ENCODE data around the gene VSX1.
A peak's percentile ranks its signal among the peaks of the same experiment; 100 is the strongest.

VSX1 gene

DNA sequence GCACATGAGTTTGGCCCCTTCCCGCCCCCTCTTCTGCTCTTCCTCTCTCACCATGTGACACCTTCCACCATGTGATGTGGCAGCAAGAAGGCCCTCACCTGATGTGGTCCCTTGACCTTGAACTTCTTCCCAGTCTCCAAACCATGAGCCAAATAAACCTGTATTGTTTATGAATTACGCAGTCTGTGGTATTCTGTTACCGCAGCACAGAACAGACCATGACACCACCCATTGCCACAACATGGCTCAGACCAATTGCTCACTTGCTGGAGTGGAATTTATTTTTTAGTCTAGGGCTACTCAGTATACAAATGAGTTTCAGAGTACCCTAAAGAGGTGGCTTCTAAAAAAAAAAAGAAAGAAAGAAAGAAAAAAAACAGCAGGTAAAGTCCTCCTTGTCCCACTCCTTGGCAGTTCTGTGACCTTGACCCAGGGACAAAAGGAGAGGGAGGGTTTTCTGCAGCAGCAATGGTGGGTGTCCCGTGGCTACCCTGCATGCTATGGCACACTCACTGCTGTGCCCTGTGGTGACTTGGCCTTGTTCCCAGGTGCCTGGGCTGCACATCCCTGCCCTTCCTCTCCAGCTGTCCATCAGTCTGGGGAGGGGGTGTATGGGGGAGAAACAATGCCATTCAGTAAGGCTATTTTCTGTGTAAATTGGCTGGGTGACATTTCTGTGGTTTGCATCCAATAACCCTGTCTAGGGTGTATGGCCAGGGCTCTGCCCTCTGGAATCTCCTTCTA lies 5.4 kb upstream of the VSX1 start:
- DNase-seq (ENCODE audit: low read depth in 3 of 3): no peak

DNA sequence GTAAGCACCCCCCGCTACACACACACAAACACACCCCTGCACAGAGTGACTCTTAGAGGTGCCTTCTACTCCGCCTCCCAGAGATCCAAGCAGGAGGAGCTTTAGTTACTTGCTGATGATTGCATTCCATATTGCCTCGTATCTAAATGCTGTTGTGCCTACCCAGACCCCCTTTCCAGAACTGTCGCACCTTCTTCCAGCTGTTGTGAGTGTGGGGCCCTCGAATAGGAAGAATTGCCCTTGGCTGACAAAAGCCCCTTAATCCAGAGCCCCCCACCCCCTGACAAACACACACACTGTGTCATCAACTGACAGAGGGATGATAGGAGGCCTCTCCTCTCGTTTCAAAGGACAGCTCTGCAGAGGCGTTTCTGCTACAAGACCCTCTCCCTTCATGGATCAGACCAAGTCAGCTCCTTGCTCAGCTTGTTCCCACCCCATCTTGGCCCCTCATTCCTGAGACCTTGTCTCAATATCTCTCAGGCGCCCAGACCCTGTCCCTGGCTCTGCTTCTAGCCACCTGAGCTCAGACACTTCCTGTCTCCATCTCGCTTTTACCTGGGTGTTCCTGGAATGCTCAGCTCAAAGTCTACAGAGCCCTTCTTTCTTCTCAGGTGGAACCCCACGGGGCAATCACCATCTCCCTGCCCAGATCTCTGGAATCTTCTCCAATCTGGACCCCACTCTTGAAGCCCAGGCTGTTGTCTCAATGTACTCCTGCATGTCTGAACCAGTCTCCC lies 4.0 kb upstream of the VSX1 start:
- no peak for DNase-seq (ENCODE audit: low read depth in 3 of 3)

DNA sequence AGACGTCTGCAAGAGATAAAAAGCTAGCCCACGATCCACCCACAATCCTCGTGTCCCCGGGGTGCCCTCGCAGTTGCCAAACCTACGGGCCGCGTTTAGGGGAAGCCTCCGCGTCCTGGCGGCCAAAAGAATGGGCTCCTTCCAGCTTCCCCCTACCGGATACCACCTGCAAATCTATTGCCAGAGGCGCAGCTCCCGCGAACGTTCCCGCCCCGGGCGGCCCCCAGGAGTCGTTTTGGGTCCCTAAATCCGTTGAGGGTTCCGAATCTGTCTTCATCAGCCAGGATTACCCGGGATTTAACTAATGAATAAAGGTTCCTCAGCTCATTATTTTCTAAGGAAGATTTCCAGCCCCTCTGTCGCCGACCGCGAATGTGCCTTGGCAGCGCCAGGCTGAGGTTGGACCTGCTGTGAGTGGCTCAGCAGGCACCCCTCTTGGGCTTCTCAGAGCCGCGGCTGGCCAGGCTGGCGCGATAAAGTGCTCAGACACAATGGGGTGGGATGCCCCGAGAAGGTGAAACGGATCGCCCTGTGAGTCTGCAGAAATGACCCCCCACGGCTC lies 2.8 kb upstream of the VSX1 start:
- DNase-seq (ENCODE audit: low read depth in 3 of 3): no peak

DNA sequence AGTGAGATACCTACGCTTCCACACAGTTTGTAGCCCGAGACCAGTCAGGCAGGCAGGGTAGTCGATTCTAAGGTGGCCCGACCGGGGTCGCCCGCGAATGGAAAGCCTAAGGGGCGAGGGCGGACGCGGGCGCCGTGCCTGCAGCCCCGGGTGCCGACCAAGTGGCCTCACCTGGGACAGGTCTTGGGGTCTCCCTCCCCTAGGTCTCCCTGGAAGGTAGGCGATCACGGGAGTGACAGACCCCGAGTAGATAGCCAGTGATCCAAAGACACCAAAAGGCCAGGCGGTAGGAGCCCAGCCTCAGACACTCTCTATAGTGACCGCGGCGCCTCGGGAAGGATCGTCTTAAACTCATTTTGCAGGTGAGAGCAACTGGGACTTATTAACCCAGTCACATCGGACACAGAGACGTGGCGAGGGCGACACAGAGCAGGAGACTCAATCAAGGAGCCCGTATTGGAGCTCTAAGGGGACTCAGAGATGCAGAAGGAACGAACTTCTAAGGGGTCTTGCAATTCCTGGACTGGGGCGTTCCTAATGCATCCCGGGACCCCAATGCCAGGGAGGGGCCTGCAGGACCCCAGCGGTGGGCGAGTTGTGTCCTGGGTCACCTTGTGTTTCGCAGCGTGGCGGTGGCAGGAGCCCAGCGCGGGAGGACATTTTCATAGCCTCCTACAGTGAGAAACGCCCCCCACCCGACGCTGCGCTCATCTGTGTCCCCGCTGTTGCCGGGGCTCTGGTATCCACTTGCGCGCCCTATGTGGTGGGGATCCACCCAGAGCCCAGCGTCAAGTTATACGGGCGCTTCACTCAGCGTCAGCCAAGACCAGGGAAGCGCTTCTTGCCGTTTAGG lies 2.1 kb upstream of the VSX1 start:
- peak in 1 of 3 experiments; percentile 26 for DNase-seq (ENCODE audit: low read depth in 3 of 3)

DNA sequence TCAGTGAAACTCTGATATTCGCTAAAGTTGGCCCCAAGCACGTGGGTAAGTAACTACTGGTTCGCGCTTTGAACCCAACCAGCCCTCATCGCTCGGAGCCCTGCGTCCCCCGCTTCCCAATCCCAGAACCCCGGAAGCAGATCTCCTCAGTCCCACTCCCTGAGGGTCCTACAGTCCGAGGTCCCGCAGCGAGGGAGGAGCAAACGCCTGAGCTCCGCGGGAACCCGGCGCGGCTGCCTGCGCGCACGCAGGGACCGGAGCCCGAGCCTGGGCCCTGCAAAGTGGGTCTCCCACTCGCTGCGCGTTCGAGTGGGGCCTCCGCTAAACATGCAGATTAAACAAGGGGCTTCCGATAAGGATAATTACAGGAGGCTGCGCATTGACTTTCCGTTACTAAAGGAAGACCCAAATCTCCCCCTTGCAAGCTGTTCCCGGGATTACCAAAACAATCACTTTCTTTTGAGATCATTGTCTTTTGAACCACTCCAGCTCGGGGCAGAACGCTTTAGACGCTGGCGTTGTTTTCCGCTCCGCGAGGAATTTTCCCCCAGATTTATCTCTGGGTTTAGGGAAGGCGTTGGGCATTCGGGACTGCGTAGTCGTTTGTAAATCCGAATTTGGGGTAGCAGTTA lies 1.3 kb upstream of the VSX1 start:
- DNase-seq (ENCODE audit: low read depth in 3 of 3): no peak

DNA sequence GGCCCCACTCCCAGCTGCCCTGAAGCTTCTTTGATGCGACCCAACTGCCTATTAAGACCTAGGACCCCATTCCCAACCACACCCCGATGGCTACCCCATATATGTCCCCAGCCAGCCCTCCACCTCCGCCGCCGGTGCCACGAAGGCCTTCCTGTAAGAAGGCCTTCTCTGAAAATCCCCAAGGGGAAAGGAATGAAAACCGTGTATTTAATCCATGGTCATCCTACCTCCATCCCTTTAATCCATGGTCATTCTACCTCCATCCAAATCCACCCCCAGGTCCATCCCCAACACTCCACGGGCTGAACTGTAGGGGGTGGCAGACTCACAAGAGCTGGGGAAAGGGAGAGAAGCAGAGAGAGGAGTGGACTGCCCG lies 545 bp upstream of the VSX1 start:
- no peak for DNase-seq (ENCODE audit: low read depth in 3 of 3)

DNA sequence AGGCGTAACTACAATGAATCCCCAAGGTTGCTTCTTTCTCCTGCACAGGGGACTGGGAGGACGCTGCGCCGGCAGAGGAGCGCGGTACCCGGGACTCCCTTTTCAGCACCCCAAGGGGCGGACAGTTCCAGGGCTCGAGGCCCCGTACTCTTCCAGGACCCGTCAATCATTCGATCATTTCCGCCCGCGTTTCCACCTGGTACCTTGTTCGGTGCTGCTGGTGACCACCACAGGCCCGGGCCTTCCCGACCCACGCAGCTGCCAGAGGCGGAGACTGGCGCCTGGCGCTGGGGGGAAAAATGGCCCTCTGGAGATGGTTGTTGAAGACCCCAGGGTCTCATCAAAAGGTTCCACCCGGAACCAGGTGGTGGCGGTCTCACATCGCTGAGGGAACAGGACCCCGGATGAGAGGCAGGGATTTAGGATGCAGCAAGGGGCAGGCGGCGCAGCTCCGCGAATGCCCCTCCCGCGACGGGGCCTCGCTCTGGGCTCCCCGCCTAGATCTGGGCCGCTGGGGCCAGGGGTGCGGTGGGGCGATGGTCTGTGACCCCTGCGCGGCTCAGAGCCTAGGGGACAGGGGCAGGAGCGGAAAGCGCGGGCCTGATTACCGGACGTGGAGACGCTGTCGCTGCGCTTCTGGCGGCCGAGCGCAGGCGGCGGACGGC lies 744 bp downstream of the VSX1 start:
- DNase-seq (ENCODE audit: low read depth in 3 of 3): no peak

DNA sequence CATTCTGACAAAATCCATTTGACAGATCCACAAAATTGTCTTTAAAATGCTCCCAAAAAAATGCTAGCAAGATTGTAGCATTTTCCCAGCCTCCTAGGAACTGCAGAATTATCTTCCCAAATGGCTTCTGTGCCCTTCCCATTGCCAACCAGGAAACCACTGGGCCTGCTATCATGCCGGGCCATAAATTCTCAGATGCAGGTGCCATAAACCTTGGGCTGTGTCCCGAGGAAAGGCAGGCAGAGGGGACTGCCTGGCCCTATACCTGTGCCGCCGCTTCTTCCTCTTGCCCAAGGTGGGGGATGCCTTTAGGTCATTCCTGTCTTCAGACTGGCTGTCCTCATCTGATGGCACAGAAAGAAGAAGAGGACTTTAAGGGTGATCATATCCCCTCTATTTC lies 2.8 kb downstream of the VSX1 start:
- no peak for DNase-seq (ENCODE audit: low read depth in 3 of 3)

DNA sequence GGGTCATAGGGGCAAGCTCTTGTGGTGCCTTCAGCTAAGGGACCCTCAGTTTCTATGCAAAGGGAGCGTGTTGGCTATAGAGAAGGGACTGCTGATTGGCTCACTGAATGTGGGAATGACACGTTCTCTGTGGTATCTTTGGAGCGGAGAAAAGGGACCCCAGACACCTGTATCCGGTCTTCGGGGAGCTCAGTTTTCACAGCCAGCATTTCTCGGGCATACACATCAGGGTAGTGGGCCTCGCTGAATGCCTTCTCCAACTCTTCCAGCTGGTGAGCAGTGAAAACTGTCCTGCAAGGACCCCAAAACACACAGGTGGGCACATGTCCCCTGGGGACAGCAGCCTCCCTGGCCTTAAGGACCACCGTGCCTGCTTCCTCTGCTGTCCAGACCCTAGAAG lies 3.3 kb downstream of the VSX1 start:
- DNase-seq (ENCODE audit: low read depth in 3 of 3): no peak

DNA sequence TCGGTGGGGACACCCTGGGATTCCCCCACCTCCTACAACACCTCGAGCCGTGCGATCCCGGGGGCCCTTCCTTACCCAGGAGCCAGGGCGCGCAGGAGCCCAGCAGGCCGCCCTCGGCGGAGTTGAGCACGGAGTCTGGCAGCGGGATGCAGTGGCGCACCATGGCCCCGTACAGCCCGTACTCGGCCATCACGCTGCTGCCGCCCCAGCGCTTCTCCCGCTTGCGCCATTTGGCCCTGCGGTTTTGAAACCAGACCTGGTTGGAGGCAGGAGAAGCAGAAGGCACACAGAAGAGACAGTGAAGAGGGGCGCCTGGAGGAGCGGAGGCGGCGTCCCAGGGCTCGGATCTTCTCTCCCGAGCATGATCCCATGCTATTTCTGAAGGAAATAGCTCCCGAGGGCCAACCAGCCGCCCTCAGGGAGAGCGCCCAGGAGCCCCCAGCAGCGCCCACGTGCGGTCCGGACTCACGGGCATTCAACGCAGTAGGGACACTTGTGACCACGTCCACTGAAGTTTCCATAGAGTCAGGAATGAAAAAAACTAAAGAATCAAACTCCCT lies 4.3 kb downstream of the VSX1 start:
- DNase-seq (ENCODE audit: low read depth in 3 of 3): no peak

DNA sequence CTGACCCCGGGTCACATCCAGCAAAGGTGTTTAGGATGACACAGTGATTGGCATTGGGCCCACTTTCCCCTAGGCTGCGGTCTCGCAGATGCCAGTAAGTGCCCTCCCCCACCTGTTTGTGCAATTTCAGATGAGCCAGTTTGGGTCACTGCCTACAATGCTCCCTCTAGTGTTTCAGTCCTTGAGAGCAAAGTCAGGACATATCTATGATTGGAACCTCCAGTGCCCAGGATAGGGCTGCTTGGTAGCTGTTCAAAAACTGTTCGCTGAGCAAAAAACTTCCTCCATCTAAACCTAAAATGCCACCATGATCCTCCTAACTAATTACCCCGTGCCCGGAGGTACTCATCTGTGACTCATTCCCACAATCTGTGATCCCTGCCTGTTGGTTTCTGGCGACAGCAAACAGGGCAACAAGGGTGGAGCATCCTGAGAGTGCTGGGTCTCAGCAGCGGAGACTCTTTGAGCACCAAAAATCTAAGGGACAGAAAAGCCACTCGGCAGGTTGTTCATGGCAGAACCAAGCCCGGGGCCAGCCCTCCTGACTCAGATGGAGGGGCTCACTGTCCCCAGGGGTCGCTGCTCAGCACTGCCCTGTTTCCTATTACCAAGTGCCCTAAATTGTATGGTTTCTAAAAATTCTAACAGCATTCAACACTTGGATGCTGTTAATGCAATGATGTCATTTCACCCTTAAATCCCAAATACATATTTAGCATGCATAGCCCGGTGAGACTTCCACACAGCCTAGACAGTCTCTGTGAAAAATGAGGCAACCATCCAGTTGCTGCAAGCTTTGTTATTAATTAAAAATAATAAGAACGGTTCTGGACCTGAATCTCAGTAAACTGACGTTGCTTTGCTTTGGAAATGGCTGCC lies 5.0 kb downstream of the VSX1 start:
- no peak for DNase-seq (ENCODE audit: low read depth in 3 of 3)

DNA sequence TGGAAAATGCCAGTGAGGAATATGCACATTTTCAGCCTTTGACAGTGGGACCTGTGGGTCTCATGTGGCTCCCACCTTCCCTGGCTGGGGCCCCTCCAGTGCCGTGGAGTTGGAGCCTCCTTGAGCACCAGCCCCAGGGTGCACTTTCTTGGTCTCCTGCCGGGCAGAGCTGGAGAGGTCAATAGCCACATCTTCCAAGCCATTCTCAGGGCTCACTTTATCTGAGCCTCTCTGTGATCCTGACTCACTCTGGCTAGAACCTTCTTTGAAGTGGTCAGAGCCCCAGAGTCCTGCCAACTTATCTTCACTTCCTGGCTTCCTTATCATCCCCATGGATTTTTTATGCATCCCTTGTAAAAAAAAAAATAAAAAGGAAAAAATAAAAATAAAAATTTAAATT lies 5.7 kb downstream of the VSX1 start:
- DNase-seq (ENCODE audit: low read depth in 3 of 3): no peak

DNA sequence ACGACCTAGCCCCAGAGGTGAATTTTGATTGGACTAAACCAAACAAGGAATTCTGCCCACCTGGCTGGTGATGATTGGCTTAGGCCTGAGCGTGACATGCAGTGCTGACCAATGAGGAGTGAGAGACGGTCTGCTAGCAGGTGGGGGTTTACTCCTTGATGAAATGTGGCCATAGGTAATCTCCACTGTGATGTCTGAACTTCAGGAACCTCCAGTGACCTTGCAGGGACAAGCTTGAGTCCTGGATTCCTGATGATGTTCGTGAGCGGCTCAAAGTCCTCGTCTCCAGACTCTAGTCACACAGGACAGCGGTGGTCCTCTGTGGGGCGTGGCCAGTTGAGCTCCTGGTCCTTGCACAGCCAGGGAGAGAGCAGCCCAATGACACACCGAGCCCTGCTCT lies 8.4 kb downstream of the VSX1 start:
- no peak for DNase-seq (ENCODE audit: low read depth in 3 of 3)

DNA sequence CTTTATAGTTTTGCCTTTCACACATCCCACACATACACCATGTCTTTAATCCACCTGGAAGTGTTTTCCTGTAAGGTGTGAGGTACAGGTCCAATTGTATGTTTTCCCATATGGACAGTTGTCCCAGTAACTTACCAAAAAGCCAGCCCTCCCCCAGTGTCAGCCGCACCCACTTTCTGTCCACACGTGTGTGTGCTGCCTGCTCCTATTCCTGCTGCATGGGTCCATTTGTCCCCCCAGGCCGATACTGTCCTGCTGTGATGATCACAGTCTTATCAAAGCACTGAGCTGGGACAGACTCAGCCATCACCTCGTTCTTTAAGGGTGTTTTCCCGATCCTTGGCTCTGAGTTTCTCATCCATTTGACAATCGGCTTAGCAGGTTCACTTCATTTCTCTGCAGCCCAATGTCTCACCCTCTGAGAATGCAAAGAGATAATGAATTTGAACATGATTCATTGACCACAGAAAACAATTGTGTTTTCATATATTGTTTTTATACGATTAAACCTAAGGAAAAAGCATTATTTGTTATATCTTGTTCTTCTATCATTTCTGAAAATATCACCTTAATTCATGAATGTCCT lies 9.6 kb downstream of the VSX1 start:
- no peak for DNase-seq (ENCODE audit: low read depth in 3 of 3)

DNA sequence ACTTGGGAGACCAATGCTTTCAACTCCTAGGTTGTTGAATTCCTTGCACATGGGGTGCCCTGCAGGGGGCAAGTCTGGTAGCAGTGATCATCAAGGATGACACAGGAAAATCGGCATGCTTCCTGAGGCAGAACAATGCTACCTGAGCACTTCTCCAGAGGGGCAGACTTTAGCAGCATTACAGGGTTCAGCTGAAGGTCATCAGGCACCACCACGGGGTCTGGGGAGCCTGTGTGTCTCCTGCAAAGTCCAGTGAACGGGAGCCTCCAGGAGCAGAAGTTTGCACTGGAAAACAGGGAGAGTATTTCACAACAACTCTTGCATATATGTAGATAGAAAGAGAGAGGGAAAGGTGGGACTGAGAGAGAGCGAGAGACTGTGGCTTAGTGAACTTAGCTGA lies 10.2 kb downstream of the VSX1 start:
- no peak for DNase-seq (ENCODE audit: low read depth in 3 of 3)

DNA sequence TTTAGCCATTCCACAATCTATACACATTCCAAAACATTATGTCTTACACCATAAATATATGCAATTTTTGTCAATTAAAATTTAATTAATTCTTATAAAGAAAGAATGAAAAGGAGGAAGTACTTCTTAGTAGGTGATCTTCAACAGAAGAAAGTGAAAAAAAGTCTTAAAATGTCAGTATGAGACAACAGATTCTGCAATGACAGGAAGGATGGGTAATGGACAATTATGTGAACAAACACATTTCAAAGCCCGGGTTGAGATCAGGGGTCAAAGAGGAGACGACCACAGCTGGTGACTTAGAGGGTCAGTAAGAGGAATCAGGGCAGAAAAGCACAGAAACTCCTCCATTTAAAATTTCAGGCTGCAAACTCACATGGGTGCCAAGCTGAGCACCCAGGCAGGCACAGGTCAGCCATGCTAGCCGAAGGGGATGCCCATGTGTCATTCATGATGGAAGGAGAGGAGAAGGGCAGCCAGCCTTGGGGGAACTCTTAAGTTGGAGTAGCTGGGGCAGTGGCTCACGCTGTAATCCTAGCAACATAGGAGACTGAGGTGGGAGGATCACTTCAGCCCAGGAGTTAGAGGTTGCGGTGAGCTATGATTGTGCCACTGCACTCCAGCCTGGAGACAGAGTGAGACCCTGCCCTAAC lies 11.0 kb downstream of the VSX1 start:
- DNase-seq (ENCODE audit: low read depth in 3 of 3): no peak

DNA sequence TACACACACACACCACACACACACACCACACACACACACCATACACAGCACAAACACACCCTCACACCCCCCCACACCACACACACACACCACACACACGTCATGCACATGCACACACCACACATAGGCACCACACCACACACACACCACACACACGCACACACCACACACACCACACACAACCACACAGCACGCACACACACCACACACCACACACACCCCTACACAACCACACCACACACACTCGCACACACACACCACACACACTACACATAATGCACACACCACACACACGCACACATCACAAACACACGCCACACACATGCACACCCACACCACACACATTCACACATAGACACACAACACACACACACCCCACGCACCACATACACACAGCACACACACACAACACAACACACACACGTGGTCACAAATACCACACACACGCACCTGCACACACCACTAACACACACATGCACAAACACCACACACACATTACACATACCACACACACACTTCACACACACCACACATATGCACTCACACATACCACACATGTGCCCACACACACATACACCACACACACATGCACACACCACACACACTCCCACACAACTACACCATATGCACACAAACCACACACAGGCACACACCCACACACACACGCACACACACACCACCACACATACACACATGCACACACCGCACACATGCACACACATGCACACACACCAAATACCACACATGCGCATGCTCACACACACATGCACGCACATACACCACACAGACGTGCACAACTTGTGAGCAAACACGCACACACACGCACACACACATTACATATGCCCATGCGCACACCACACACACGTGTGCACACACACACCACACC lies 14.6 kb downstream of the VSX1 start:
- DNase-seq (ENCODE audit: low read depth in 3 of 3): no peak

DNA sequence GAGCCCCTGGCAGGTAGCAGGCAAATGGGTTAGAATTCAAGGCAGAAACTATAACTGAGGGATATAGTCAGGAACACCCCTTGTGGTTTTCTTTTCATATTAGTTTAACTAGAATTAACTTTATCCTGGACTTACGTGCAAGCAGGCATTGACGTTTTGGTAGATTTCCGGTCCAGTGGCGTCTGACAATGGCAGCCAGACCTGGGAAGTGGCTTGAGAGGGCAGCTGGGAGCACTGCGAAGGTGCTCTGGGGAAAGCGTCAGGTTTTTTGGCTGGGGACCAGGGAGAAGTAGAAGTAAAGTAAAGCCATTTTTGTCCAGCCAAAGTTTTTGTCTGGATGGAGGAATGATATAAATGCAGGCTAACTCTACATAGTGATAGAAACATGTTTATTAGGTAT lies 15.6 kb downstream of the VSX1 start:
- no peak for DNase-seq (ENCODE audit: low read depth in 3 of 3)
